A172 (cell line): ENCODE results near the gene PHETA2. TPM values are rescaled to one million over a fixed set of nuclear protein-coding genes. Genes with fewer than 3 reads are reported as not detected.
"Not testable (repeated sequence)": the region's sequence is repeated elsewhere in the genome, so short reads cannot be mapped to it uniquely, and the experiment has no call there.

Experiments used
- DNase-seq: peaks from one replicate; pipeline ENCODE4 v3.0.0-alpha.2; 2015; ENCODE audit warnings: low spot score
- total RNA-seq: library from RNA; depleted of rRNA; stranded (reverse); fragments of >200 nt; shearing (Covaris generic); gene quantifications from 2 replicates; pipeline ENCODE4 v1.2.3, GENCODE V29; 2014

Gene PHETA2
- total RNA-seq, 1 experiment from 2014 or later: 0.07 TPM

DNA sequence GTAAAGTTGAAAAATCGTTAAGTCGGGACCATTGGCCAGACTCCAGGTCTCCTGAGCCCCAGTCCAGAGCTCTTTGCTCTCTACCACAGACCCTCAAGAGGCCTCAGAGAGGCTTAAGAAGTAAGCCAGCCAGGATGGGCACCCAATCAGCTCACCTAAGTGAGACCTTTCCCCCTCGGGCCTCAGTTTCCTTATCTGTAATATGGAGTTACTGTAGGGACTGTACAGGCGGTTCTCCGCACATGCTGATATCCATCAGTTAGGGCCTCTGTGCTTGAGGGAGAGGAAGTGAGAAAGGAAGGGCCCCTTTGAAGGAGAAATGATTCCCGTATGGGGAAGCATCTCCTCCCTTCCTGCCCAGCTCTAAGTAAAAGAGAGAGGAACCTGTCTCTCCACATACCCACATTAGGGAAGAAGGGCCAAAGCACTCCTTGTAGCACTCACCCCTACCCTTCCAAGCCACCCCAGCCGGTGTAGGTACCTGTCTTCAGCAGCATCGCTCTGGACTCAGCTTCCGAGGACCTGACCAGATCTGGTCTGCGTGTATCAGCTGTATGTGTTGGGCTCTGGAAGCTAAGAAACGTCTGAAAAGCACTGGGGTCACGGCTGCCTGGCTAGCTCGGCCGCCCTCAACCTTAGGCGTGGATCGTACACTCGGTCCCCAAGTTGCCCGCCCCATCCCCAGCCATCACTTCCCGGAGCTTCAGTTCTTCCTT is 4.1 kb upstream of the PHETA2 start:
- DNase-seq: no peak

DNA sequence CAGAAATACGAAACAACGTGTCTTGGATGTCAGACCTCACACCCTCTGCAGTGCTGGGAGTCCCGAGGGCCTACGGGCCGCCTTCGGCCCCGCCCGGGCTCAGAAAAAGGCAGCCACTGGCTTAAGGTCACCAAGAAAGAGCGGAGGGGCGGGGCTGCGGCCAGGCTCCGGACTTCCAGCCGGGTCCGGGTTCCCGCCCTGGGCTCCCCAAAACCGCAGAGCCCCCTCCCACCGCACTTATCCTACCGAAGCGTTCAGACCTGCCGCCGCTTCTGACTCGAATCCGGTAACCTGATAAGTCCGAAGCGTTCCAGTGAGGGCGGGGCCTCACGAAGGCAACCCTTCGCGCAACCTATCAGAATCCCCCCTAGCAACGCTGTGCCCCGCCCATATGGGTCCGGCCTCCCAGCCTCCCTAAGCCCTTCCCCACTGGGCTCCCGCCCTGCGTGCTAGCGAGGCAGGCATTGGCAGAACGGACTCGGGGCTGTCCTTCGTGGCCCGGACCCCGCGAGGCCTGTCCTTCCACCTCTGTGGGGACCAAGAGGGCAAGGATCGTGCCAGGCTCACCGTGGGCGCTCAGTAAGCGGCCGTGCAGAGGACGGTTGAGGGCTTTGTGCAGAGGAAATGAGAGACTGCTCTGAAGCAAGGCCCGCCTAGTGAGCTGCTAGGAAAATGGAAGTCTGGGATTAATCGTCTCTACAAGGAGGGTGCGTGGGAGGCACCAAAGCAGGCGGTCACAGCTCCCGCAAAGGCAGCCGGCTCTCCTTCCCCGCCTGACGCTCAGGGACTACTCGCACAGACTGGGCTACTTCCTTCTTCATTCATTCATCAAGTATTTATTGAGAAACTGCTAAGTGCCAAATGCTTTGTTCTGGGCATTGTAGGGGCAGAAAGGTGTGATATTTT is 3.3 kb upstream of the PHETA2 start, which contains the start of gene NAGA:
TSS of gene NAGA (minus strand) at position 296 of the 906 bp plus-strand sequence. CDS start 515 bp downstream, outside the sequence.
- peak; percentile 89 for DNase-seq

DNA sequence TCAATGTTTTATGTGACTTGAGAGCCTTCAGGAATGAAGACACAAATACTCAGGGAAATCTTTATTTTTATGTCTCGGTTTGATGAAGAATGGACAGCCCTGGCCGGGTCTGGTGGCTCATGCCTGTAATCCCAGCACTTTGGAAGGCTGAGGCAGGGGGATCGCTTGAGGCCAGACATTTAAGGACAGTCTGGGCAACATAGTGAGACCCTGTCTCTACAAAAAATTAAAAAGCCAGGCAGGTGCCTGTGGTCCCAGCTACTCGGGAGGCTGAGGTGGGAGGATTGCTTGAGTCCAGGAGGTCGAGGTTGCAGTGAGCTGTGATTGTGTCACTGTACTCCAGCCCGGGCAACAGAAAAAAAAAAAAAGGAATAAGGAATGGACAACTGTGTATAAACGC is 2.5 kb upstream of the PHETA2 start:
- not testable (repeated sequence) for DNase-seq

GRCh38 chr22:42072606-42073330 is 1.3 kb upstream of the PHETA2 start:
- DNase-seq: no peak

GRCh38 chr22:42073621-42074041 is 417 bp upstream of the PHETA2 start:
- DNase-seq: no peak

DNA sequence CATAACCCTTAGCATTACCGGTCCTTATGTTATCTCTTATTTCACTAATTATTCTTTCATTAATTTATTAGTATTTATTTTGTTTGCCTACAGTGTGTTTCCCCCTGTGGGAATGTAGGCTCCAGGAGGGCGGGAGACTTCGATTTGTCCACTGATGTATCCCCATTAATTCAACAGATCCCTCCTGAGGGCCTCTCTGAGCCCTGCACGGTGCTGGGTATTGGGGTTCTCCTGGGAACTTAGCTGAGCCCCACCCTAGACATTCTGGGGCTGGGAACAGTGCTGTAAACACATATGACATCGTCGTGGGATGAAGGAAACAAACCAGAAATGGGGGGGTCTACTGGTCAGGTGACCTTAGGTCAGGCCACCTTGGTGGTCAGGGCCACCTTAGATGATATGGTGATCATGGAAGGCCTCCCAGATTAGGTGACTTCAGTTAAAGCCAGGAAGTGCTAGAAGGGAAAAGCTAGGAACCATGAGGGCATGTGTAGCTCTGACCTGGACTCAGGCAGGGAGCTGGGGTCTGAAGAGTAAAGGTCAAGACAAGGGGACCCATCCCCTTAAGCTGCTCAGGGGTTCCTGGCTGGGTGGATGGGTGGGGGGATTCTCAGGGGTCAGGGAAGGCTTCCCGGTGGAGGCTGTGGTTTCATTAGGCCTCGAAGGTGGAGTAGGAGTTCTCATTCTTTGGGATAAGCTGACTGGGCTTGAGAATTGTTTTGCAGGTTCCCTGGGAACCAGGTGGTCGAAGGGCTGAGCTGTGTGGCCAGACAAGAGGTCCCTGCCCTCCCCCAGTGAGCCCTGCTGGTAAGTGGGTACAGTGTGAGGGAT is 1.0 kb downstream of the PHETA2 start:
- no peak for DNase-seq

DNA sequence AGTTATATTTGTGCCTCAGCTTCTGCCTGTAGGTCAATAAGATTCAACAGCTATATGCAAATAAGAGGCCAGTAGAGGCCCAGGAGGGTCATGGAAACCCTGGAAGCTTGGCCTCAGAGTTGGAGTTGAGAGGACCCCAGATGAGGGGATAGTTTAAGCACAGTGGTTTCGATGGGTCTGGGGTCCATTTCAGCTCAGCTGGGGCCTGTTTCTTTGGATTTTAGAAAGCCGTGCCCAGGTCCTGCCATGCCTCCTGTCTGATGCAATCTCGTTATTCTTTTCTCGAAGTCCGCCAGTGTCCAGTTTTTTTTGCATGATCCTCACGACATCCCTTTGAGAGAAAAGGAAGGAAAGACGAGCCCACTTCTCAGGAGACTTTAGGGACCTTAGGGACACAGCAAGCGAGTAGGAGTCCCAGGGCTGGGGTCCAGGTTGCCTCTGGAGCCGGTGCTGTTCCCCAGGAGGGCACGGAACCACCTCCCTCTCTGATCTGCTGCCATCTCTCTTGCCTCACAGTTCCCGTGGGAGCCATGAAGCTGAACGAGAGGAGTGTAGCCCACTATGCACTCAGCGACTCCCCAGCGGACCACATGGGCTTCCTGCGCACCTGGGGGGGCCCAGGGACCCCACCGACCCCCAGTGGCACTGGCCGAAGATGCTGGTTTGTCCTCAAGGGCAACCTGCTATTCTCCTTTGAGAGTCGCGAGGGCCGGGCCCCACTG is 2.9 kb downstream of the PHETA2 start:
- no peak for DNase-seq

- DNase-seq: no peak
Measured at GRCh38 chr22:42077486-42078125, 3.6 kb downstream of the PHETA2 start.

GRCh38 chr22:42078469-42079318 is 4.6 kb downstream of the PHETA2 start:
- DNase-seq: no peak

DNA sequence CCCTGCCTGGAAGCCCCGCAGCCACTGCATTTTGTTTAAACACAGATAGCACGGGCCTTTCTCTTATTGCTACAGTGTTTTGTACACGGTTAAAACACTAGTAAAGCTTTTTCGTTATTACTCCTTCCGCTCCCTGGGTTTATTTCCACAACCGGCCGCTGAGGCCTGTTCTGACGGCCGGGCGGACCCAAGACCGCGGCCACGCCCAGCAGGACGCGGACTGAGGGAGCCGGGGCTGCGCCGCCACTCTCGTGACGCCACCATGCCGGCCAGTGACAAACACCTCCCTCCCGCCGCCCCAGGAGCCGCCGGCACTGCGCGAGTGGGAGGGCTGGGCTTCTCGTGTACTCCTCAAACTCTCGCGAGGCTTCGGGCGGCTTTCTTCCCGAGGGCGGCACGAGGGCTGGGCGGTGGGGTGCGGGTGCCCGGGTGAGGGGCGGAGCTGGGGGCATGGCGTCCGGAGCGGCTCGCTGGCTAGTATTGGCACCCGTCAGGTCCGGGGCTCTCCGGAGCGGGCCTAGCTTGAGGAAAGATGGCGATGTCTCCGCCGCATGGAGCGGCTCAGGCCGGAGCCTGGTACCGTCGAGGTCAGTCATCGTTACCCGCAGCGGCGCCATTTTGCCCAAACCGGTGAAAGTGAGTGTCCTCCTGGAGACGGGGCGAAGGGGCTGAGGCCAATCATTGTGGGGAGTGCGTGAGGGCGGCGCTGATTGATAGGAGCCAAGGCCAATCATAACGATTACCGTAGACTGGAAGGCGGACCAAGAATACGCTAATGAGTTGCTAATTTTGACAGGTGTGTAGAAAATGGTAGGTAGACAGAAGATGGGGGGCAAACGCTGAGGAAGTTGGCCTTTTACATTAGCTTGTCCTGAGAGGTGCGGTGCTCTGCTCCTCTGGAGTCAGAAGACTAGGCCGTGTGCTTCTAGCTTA is 5.5 kb downstream of the PHETA2 start, which contains the start of gene SMDT1:
TSS of gene SMDT1 (plus strand) at position 382 of the 933 bp plus-strand sequence. CDS start at position 451, 69 bp downstream.
- peak; percentile 89 for DNase-seq

DNA sequence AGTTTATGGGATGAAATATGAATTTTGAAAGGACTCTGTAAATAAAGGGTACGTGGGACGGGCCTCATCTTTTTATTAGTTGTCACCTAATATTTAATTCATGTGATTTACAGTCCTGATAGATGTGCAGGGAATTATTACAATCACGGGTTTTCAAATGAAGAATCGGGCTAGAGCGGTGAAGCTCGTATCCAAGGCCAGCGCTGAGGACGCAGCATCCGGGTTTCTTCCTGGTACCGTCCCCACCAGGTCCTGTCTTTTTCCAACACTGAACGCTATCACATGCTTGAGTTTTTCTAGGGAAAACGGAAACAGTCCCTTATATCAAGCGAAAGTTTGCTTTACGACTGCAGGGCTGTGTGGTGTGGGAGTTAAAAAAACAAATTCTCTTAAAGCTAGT is 6.2 kb downstream of the PHETA2 start:
- peak; percentile 13 for DNase-seq

DNA sequence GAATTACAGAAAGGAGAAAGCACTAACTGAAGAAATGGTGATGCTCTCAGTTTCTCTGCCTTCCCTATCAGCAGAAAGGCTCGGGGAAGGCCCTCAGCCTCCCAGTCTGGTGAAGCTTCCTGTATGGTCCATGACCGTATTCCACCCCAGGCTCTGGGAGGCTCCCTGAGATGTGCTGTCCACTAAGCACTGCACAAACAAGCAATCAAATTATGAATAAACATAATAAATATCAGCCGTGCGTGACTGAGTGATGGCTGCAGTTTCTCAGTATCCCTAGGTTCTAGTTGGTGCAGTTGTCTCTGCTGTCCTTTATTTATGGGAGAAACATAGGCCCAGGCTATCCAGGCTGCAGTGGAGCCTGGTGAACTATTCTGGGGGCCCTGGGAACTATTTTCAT is 9.1 kb downstream of the PHETA2 start:
- no peak for DNase-seq

DNA sequence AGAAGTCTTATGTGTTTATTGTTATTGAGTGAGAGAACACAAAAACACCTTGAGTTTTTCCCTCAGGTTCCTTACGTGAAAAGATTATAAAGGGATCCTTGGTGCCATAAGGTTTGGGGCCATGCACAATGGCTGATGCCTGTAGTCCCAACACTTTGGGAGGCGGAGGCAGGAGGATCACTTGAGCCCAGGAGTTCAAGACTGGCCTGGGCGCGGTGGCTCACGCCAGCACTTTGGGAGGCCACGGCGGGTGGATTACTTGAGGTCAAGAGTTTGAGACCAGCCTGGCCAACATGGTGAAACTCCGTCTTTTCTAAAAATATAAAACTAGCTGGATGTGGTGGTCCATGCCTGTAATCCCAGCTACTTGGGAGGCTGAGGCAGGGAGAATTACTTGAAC is 10.8 kb downstream of the PHETA2 start:
- no peak for DNase-seq

DNA sequence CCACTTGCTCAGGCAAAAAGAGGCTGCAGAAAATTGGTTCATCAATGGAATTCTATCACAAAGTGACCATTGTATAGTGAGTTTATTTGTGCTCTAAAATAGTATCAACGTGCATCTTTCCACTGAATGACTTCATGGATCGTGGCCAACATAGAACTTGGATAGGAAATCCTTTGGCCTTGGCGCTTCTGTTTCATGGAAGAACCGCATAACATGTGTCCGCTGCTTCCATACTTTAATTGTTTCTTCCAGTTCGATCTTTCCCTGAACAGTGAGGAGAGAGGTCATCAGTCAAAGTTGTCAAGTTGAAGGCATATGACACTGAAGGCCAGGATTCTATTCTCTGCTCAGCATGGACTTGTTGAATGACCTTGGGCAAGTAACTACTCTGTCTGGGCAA is 12.0 kb downstream of the PHETA2 start:
- no peak for DNase-seq

DNA sequence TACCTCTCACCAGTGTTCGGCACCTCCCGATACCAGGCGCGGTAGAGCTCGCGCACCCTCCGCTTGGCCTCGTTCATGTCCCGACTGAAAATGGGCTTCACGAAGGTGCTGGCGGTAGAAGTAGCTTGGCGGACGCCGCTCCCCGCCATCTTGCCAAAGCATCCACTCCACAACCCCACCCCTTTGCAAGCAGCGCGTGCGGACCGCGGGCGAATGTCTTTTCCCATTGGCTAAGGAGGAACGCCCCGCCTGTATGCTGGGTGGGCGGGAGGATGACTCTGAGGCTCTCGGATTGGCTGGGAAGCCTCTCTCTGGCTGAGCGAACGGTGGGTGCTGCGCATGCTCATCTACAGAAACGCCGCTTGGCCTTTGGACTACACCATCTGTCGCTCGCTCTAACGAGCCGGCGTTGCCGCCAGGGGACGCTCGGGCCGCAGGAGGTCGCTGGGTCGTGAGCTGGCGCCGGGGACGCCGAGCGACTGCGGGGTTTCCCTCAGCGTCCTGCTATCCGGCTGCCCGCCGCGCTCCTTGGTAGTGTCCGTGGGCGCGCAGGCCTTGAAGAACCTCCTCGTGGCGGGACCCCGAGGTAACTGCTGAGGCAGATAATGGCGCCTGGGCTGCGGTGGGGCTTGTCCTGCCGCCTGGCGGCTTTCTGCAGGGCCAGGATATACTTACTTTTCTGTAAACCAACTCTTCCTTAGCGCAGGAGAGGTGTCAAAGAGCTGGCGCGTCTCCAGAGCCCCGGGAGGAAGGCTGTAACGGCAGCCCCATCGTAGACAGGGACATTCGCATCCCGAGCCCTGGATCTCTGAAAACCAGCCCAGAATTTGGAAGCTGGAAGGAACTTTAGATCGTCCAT is 16.8 kb downstream of the PHETA2 start, which contains the start of gene NDUFA6:
TSS of gene NDUFA6 (minus strand) at position 177 of the 859 bp plus-strand sequence. CDS start at position 149, 28 bp downstream.
- DNase-seq: peak; percentile 95

- no peak for DNase-seq
Measured at GRCh38 chr22:42091455-42091782, 17.4 kb downstream of the PHETA2 start.

- DNase-seq: no peak
Measured at GRCh38 chr22:42101199-42101598, 27.2 kb downstream of the PHETA2 start.
